HL-60 (cell line): ENCODE results near the gene CLDN15.

ENCODE experiments used
- CTCF ChIP-seq: IDR thresholded peaks from one replicate; pipeline ENCODE4 v1.5.1; 2011; ENCODE audit warnings: low read length, control low read depth, inconsistent platforms; ENCODE audit not compliant: insufficient read depth
- GABPA ChIP-seq: IDR thresholded peaks from 2 replicates; pipeline ENCODE4 v1.6.1; 2012; ENCODE audit warnings: low read depth
- POLR2AphosphoS5 ChIP-seq: IDR thresholded peaks from 2 replicates; pipeline ENCODE4 v1.6.1; 2012; ENCODE audit warnings: low read depth
- REST ChIP-seq: IDR thresholded peaks from 2 replicates; pipeline ENCODE4 v1.6.1; 2012; ENCODE audit warnings: low read depth; ENCODE audit not compliant: insufficient replicate concordance

GRCh38 chr7:101278461-101279292 lies 41.1 kb upstream of the CLDN15 start:
- no peak for TF ChIP-seq REST
- no peak for TF ChIP-seq POLR2AphosphoS5
- no peak for TF ChIP-seq GABPA
- no peak for TF ChIP-seq CTCF
